GM21526 (cell line): ENCODE results near the gene UMAD1.

ENCODE experiments used
- ATAC-seq: cut with Tn5 transposase; IDR thresholded peaks from one replicate; pipeline ENCODE4 v1.9.1; 2021; ENCODE audit warnings: moderate library complexity; ENCODE audit not compliant: unreplicated experiment, low FRiP score

UMAD1 gene

DNA sequence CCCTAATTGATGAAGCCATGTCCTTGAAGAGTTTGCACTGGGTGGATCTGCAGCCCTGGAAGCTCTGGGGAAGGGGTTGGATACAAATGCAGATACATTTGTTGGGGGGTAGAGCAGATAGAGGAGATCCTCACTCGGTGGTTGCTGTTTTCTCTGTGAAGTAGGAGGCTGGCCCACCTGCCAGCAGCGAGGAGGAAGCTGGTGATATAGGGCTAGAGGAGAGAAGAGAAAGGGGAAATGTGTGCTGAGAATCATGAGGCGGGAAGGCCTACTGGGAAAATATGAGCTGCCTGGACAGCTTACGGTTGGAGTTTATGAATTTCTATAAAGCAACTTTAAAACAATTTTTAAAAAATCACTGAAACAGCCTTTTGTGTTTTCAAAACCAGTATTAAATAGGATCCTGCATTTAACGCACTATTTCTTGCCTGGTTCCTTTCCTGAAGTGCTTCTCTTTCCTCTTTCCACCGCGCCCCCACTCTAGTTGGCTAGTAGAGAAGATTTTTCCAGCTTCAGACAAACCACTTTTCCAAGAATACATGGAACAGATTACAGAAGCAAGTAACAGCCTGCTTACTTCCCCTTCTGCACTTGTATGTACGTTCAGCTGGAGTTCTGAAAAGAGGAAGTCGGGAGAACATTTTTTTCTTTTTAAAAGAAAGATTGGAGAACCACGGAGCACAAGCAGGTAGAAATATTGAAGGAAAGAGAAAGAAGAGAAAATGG is 227.5 kb downstream of the UMAD1 start:
- ATAC-seq = no peak

DNA sequence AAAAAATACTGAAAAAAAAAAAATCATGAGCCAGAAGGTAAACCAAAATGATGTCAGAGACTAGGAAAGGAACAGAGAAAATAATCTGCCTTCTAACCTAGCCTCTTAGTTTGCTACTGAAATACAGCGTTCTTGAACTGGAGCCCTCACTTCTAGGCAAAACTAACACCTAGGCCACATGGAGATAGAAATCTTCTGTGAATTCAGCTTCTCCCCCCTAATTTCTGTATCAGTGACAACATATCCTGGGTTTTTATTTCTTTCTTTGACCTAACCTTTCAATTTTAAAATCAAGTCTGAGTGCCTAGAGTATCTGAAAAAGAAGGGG is 228.0 kb downstream of the UMAD1 start:
- no peak for ATAC-seq

GRCh38 chr7:7869036-7869435 is 228.5 kb downstream of the UMAD1 start:
- no peak for ATAC-seq

- no peak for ATAC-seq
Observed at GRCh38 chr7:7869651-7870050, 229.1 kb downstream of the UMAD1 start.

GRCh38 chr7:7870555-7870954 is 230.0 kb downstream of the UMAD1 start:
- no peak for ATAC-seq

DNA sequence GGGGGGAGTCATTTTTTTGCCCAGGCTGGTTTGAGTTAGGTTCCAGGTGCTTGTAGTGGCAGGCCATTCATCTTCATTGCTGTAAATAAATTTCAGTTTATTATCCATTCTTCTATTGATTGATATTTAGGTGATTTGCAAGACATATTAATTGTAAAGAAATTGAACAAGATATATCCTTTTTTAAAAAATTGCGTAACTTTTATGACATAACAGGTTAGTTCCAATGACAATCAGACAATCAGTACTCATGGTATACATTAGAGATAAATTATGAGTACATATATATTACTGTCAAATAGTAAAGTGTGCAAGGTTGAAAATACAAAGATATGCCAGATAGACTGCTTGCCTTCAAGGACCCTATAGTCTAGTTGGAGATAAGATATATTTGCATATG is 235.9 kb downstream of the UMAD1 start:
- ATAC-seq = no peak

DNA sequence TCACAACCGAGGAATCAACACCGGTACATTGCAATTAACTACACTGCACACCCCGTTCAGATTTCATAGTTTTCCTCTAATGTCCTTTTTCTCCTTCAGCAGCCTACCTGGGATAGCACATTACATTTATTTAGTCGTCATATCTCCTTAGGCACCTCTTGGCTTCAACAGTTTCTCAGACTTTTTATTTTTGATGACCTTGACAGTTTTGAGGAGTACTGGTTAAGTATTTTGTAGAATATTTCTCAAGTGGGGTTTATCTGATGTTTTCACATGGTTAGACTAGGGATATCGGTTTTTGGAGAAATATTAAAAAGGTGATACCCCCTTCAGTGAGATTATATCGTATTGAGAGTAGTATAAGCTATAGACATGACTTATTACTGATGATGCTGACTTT is 241.0 kb downstream of the UMAD1 start:
- no peak for ATAC-seq

- no peak for ATAC-seq
Observed at GRCh38 chr7:7882888-7883287, 242.3 kb downstream of the UMAD1 start.

GRCh38 chr7:7883394-7883793 is 242.8 kb downstream of the UMAD1 start:
- ATAC-seq = no peak

GRCh38 chr7:7884855-7885254 is 244.3 kb downstream of the UMAD1 start:
- no peak for ATAC-seq

- ATAC-seq = no peak
Observed at GRCh38 chr7:7889791-7890568, 249.4 kb downstream of the UMAD1 start.

DNA sequence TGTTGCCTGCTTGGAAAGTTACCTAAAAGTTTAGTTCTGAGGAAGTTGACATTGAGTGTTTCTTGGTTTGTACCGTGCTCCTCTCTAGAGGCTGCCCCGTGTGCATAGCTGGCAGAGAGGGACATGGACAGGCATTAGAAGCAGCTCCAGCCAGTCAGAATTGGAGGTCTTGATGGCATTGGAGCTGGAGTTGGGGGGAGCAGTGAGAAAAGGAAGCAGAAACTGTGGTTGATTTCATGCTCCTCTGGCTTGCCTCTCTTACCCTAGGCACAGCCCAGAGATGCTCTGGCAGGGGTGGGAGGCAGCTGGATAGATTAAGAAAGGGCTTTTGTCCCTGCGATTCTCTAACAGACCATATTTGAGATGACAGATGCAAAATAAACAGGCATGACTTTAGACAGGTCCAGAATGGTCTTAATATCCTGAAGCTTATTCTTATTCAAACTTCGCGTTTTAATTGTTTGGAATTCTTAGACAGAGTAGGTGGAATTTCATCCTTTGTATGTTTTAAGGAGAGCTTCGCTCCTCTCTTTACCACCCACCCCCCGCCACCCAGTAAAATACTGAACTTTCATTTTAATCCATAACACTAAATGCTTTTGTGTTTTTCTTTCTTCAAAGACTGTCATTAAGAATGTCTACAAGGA is 254.6 kb downstream of the UMAD1 start:
- no peak for ATAC-seq

DNA sequence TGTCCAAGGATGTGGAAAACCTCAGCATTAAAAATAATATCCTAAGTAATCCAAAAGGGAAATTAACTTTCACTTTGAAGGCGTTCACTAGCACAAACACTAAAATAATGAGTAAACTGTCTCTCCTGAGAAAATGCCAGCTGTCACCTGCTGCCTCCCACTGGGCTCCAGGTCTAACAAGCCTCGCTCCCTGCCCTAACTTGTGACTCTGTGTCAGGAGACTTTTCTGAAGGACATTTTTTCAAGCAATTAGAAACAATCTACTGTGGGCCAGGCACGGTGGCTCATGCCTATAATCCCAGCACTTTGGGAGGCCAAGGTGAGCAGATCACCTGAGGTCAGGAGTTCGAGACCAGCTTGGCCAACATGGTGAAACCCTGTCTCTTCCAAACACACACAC is 255.2 kb downstream of the UMAD1 start:
- ATAC-seq = no peak

GRCh38 chr7:7897509-7897908 is 257.0 kb downstream of the UMAD1 start:
- ATAC-seq = no peak

GRCh38 chr7:7897949-7898515 is 257.5 kb downstream of the UMAD1 start:
- ATAC-seq = no peak

DNA sequence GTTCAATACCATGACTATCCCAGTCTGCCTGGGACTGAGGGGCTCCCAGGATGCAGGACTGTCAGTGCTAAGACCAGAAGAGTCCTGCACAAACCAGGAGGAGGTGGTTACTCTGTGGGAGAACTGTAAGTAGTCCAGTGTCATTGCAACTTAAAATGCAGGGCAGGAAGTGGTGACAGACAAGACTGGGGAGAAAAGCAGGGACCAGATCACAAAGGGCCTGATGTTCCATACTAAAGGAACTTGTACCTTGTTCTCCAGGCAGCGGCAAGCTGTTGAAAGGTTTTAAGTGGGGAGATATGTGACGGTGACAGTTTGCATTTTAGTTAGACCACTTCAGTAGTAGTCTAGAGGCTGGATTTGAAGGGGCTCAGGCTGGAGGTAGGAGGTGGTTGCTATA is 262.3 kb downstream of the UMAD1 start:
- ATAC-seq = no peak

GRCh38 chr7:7907306-7907705 is 266.8 kb downstream of the UMAD1 start:
- ATAC-seq = no peak

GRCh38 chr7:7908622-7909145 is 268.1 kb downstream of the UMAD1 start:
- ATAC-seq = no peak

GRCh38 chr7:7909376-7909775 is 268.8 kb downstream of the UMAD1 start:
- ATAC-seq = no peak

DNA sequence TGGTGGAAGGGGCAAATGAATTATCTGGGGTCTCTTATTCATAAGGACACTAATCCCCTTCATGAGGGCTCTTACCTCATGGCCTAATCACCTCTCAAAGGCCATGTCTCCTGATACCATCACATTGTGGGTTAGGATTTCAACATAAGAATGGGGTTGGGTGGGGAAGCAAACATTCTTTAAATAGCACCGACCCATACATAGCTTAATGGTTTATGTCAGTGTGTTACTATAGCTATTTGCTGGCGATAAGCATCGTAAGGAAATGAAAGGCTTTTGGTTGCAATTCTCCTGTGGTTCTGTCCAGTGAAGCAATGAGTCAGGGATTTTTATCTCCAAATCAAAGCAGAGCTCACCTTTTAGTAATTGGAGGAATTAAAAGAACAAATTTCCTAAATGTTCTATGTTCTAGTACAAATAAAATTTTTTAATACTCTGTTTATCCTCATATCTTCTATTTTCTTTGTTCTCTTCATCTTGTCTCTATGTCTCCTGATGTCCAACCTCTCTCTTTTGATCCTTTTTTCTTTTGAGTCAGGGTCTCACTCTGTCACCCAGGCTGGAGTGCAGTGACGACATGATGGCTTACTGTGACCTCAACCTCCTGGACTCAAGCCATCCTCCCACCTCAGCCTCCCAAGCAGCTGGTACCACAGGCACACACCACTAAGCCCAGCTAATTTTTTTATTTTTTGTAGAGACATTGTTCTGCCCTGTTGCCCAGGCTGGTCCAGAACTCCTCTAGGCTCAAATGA is 271.0 kb downstream of the UMAD1 start:
- ATAC-seq = no peak

DNA sequence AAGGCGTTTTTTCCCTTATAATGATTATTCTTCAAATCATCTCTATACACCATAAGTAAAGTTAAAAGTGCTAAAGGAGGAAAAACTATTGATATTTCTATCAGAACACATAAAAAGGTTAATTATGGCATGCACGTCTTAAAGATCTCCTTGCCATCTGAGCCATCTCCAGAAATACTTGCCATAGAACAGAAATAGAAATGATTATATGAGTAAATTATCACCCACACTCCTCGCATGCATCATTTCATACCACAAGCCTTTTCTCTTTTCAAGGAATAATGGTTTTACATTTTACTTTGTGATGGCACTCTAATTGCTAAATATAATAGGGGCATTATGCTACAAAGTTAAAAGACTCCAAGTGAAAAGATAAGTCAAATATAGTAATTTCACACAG is 272.4 kb downstream of the UMAD1 start:
- ATAC-seq = no peak
